Neural crest cell (in vitro differentiated cells): Measurements from ENCODE around the gene RAB11FIP4. TPM values are rescaled to one million over a fixed set of nuclear protein-coding genes. Genes with fewer than 3 reads are reported as not detected.

Source experiments
- DNase-seq: peaks from one replicate; pipeline ENCODE4 v3.0.0; 2021; ENCODE audit warnings: low read depth, mixed read lengths, low spot score
- H3K27ac Mint-ChIP-seq: one replicate; pipeline ENCODE4 v1.8.0; 2021; ENCODE audit warnings: mild to moderate bottlenecking, mixed read lengths; ENCODE audit not compliant: unreplicated experiment
- H3K27me3 Mint-ChIP-seq: 2 replicates; pipeline ENCODE4 v1.8.0; 2021; ENCODE audit warnings: low read depth, mild to moderate bottlenecking, mixed read lengths
- H3K36me3 Mint-ChIP-seq: 2 replicates; pipeline ENCODE4 v1.8.0; 2021; ENCODE audit warnings: low read depth, mild to moderate bottlenecking, mixed read lengths
- H3K4me1 Mint-ChIP-seq: 2 replicates; pipeline ENCODE4 v1.8.0; 2021; ENCODE audit warnings: mixed read lengths
- H3K4me3 Mint-ChIP-seq: one replicate; pipeline ENCODE4 v1.8.0; 2021; ENCODE audit warnings: mild to moderate bottlenecking, mixed read lengths
- H3K9me3 Mint-ChIP-seq: 2 replicates; pipeline ENCODE4 v1.8.0; 2021; ENCODE audit warnings: mixed read lengths
- CTCF ChIP-seq: fragments of 200-600 bp; sonication (generic); conservative IDR thresholded peaks from 2 replicates; pipeline ENCODE4 v1.5.0; 2021; ENCODE audit warnings: antibody characterized with exemption, mild to moderate bottlenecking
- total RNA-seq: library from RNA; stranded (reverse); gene quantifications from 2 replicates; pipeline ENCODE4 v1.2.1, GENCODE V29; 2021

Gene RAB11FIP4
- total RNA-seq, 1 donor from 2014 or later, result 7.4 TPM

DNA sequence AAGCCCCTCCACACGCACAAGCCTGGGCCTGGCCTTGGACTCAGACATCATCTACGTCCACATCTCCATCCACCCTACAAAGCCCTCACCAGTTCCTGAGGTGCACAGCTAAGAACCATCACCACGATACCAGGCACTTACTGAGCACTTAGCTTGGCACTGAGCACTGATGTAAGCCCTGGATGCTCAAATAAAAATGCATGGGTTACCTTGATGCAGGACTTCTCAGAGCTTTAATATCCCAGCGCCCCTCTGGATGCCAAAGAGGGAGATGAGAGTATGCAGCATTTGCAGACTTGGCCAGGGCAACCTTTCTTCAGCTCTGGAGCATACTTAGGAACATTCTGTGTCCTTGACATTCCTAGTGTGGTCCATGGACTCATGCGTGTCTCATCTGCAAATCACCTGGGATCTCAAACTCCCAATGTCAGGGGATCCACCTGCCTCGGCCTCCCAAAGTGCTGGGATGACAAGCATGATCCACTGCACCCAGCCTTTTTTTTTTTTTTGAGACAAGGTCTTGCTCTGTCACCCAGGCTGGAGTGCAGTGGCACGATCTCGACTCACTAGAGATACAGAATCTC, 69.8 kb downstream of the RAB11FIP4 start:
- TF ChIP-seq CTCF, result no peak
- no peaks in the 10 kb centered on the region for H3K36me3 Mint-ChIP-seq
- H3K9me3 Mint-ChIP-seq, result no peaks in the 10 kb centered on the region
- H3K4me3 Mint-ChIP-seq, result no peak overlapping the region
- DNase-seq, result no peak
- H3K27me3 Mint-ChIP-seq, result no peaks in the 10 kb centered on the region
- no peak overlapping the region for H3K27ac Mint-ChIP-seq
- H3K4me1 Mint-ChIP-seq, result no peaks in the 10 kb centered on the region

DNA sequence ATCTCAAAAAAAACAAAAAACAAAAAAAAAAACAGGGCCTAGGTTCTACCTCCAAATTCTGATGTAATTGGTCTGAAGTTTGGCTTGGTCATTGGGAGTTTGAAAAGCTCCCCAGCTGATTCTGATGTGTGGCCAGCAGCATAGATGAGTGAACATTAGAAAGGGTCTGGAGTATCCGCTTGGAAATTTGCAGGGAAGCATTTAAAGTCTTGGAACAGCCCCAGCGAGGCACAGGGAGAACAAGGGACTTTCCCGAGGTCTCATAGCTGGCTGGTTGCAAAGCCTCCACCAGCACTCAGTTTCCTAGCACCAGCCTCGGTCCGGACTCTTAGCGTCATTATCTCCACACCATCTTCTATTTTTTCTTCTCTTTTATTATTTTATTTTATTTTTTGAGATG, 70.8 kb downstream of the RAB11FIP4 start:
- H3K4me1 Mint-ChIP-seq, result no peaks in the 10 kb centered on the region
- no peaks in the 10 kb centered on the region for H3K27me3 Mint-ChIP-seq
- TF ChIP-seq CTCF, result no peak
- DNase-seq, result no peak
- no peaks in the 10 kb centered on the region for H3K9me3 Mint-ChIP-seq
- H3K36me3 Mint-ChIP-seq, result no peaks in the 10 kb centered on the region
- no peak overlapping the region for H3K27ac Mint-ChIP-seq
- H3K4me3 Mint-ChIP-seq, result no peak overlapping the region

DNA sequence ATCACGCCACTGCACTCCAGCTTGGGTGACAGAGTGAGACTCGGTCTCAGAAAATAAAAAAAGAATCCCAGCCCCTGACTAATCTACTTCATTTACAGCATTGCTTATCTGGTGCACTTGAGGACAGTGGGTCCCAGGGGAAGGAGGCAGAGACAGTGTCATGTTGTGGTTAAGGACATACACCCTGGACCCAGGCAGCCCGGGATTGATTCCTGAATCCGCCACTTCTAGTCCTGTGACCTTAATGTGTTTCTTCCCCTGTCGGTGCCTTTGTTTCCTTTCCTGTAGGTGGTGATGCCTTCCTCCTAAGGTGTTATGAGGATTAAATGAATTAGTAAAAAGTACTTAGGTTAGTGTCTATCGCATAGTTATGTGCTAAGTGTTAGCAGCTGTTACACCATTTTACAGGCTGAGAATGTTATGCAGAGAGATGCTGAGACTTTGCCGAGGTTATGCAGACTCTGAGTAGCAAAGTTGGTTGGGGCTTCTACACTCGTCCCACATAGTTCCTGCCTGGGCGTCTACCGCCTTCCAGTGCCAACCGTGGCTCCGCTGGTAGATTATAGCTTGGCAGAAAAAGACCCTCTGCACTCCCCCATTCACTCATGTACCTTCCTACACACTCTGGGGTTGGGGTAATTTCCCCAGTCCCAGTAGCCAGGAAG, 74.8 kb downstream of the RAB11FIP4 start:
- Mint-ChIP-seq H3K4me3 (no peak overlapping the region), H3K27me3 (no peaks in the 10 kb centered on the region), H3K9me3 (no peaks in the 10 kb centered on the region), H3K4me1 (peaks cover 24% of the 10 kb centered on the region), H3K27ac (no peak overlapping the region), H3K36me3 (no peaks in the 10 kb centered on the region)
- no peak for TF ChIP-seq CTCF
- DNase-seq, result no peak

- H3K27ac Mint-ChIP-seq, result peak overlapping the region; percentile 60
- peaks cover 28% of the 10 kb centered on the region for H3K4me1 Mint-ChIP-seq
- no peak for TF ChIP-seq CTCF
- no peaks in the 10 kb centered on the region for H3K9me3 Mint-ChIP-seq
- DNase-seq, result no peak
- no peak overlapping the region for H3K4me3 Mint-ChIP-seq
- no peaks in the 10 kb centered on the region for H3K27me3 Mint-ChIP-seq
- H3K36me3 Mint-ChIP-seq, result no peaks in the 10 kb centered on the region
Measured at GRCh38 chr17:31467502-31468256, 76.2 kb downstream of the RAB11FIP4 start.

GRCh38 chr17:31469959-31470358, 78.5 kb downstream of the RAB11FIP4 start:
- peaks cover 31% of the 10 kb centered on the region for H3K4me1 Mint-ChIP-seq
- peak overlapping the region; percentile 76 for H3K27ac Mint-ChIP-seq
- peaks cover 2% of the 10 kb centered on the region for H3K27me3 Mint-ChIP-seq
- no peak overlapping the region for H3K4me3 Mint-ChIP-seq
- TF ChIP-seq CTCF, result no peak
- DNase-seq, result no peak
- no peaks in the 10 kb centered on the region for H3K9me3 Mint-ChIP-seq
- H3K36me3 Mint-ChIP-seq, result no peaks in the 10 kb centered on the region
